Measurements from ENCODE around the gene RAB7A. TPM values are rescaled to one million over a fixed set of nuclear protein-coding genes. Genes with fewer than 3 reads are reported as not detected.

The RAB7A gene
- total RNA-seq, 1 donor from 2014 or later = 90.3 TPM

GRCh38 chr3:128707928-128708494 lies 18.0 kb upstream of the RAB7A start:
- Histone ChIP-seq H3K27me3 (no peaks in the 10 kb centered on the region), H3K4me3 (no peak overlapping the region), H3K4me1 (no peaks in the 10 kb centered on the region), H3K9me3 (no peaks in the 10 kb centered on the region), H3K27ac (no peak overlapping the region), H3K36me3 (no peaks in the 10 kb centered on the region)
- TF ChIP-seq CTCF (IDR thresholded peaks at IDR 0.05) = no peak
- intact Hi-C loops (cut with DNase I) = no loop called here
- no peak for DNase-seq (ENCODE audit: low spot score in 2 of 2)

GRCh38 chr3:128709038-128709437 lies 16.9 kb upstream of the RAB7A start:
- H3K27me3 ChIP-seq = no peaks in the 10 kb centered on the region
- no peak for TF ChIP-seq CTCF (IDR thresholded peaks at IDR 0.05)
- intact Hi-C loops (cut with DNase I) = no loop called here
- H3K4me1 ChIP-seq = no peaks in the 10 kb centered on the region
- no peaks in the 10 kb centered on the region for H3K36me3 ChIP-seq
- no peak overlapping the region for H3K4me3 ChIP-seq
- no peak for DNase-seq (ENCODE audit: low spot score in 2 of 2)
- H3K9me3 ChIP-seq = no peaks in the 10 kb centered on the region
- H3K27ac ChIP-seq = no peak overlapping the region

GRCh38 chr3:128709506-128710210 lies 16.3 kb upstream of the RAB7A start:
- H3K27ac ChIP-seq = no peak overlapping the region
- H3K9me3 ChIP-seq = no peaks in the 10 kb centered on the region
- intact Hi-C loops (cut with DNase I) = no loop called here
- H3K36me3 ChIP-seq = no peaks in the 10 kb centered on the region
- no peak for TF ChIP-seq CTCF (IDR thresholded peaks at IDR 0.05)
- H3K4me1 ChIP-seq = no peaks in the 10 kb centered on the region
- no peak for DNase-seq (ENCODE audit: low spot score in 2 of 2)
- H3K27me3 ChIP-seq = no peaks in the 10 kb centered on the region
- H3K4me3 ChIP-seq = no peak overlapping the region

GRCh38 chr3:128710816-128711433 lies 15.1 kb upstream of the RAB7A start:
- H3K36me3 ChIP-seq = no peaks in the 10 kb centered on the region
- H3K4me1 ChIP-seq = no peaks in the 10 kb centered on the region
- DNase-seq (ENCODE audit: low spot score in 2 of 2) = no peak
- intact Hi-C loops (cut with DNase I) = no loop called here
- no peaks in the 10 kb centered on the region for H3K27me3 ChIP-seq
- H3K4me3 ChIP-seq = no peak overlapping the region
- no peaks in the 10 kb centered on the region for H3K9me3 ChIP-seq
- TF ChIP-seq CTCF (IDR thresholded peaks at IDR 0.05) = no peak
- H3K27ac ChIP-seq = no peak overlapping the region

- Histone ChIP-seq H3K4me1 (no peaks in the 10 kb centered on the region), H3K27ac (no peak overlapping the region), H3K27me3 (no peaks in the 10 kb centered on the region), H3K9me3 (no peaks in the 10 kb centered on the region), H3K36me3 (no peaks in the 10 kb centered on the region), H3K4me3 (no peak overlapping the region)
- TF ChIP-seq CTCF (IDR thresholded peaks at IDR 0.05) = no peak
- DNase-seq (ENCODE audit: low spot score in 2 of 2) = no peak
- intact Hi-C loops (cut with DNase I) = no loop called here
Observed at GRCh38 chr3:128712848-128713247, 13.1 kb upstream of the RAB7A start.

Measured in ascending aorta (tissue), 2 donors.